ENCODE measurements around the gene SYT8. TPM values are rescaled to one million over a fixed set of nuclear protein-coding genes. Genes with fewer than 3 reads are reported as not detected.

Gene SYT8
- total RNA-seq, 2 experiments from 2014 or later = not detected

DNA sequence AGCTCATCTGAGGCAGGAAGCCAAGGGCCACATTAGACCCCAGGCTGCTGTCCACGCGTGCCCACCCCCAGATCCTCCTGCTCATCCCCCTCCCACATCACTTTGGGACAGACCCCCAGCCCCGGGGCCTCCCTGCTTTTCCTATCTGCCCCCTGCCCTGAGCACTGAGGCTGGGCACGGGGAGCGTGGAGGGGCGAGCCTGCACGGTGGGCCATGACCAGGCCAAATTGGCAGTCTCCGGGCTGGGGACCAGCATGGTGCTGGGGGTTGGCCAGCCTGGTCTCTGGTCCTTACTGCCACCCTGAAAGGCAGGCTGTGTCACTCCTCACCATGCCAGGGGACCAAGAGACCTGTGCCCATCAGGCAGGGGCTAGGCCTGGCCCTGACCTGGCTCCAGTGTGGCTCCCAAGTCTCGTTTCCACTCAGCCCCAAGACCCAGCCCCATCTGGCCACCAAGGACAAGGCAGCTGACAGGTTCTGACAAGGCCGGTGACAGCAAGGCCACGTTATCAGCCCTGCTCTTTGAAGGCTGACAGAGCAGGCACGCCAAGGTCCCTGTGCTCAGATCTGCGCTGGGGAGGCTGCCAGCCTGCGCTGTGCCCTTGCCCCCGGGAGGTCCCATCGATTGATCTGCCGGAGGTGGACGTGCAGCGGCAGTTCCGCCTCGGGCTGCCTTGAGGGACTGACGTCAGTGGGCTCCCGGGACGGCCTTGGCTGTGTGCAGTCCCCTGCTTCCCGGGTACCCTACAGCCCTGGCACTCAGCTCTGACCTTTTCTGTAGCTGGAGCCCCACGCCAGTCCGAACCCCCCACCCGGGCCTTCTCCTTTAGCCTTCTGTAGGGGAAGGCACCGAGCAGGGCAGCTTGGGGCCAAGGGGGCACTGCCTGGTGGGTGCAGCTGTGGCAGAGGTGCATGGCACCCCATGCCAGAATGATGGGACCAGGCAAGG is 7.6 kb downstream of the SYT8 start:
- peak overlapping the region; percentile 23 for H3K27ac Mint-ChIP-seq
- intact Hi-C loops (cut with micrococcal nuclease) = no loop called here
- H3K27me3 Mint-ChIP-seq = no peaks in the 10 kb centered on the region
- H3K4me1 Mint-ChIP-seq (ENCODE audit: low read depth) = peaks cover 38% of the 10 kb centered on the region
- no peaks in the 10 kb centered on the region for H3K9me3 Mint-ChIP-seq
- no peak for DNase-seq
- ChIA-PET CTCF (interaction anchor here (1.3 to 2.1 kb wide), 4 partner anchors 10 to 148 kb away, joined by 3 to 7 read pairs (median 4); no protein-coding TSS in a partner anchor), POLR2A (interaction anchor here (1.3 kb wide), 1 partner anchor 9 kb away, joined by 3 read pairs; no protein-coding TSS in a partner anchor)
- no peak overlapping the region for H3K4me3 Mint-ChIP-seq
- no peaks in the 10 kb centered on the region for H3K36me3 Mint-ChIP-seq

DNA sequence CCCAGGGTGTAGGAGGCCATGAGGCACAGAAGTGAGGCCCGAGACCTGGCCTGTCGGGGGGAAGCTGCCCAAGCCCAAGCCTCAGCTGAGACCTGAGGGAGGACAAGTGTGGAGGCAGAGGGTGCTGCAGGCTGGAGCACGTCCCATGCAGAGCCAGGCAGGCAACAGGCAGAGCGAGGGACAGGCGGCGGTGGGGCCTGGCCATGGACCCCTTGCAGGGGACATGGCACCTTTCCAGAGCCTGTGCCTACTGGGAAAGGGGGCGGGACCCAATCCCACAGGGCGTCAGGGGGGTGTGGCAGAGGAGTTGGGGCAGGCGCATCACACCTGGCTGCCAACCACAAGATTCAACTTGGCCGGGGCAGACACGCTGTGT is 8.3 kb downstream of the SYT8 start:
- H3K4me1 Mint-ChIP-seq (ENCODE audit: low read depth) = peaks cover 38% of the 10 kb centered on the region
- no peak for DNase-seq
- ChIA-PET POLR2A (no interaction called here), CTCF (interaction anchor here (1.3 to 1.5 kb wide), 3 partner anchors 11 to 149 kb away, joined by 3 to 4 read pairs (median 3); no protein-coding TSS in a partner anchor)
- H3K4me3 Mint-ChIP-seq = no peak overlapping the region
- no peaks in the 10 kb centered on the region for H3K9me3 Mint-ChIP-seq
- no peaks in the 10 kb centered on the region for H3K27me3 Mint-ChIP-seq
- peak overlapping the region; percentile 19 for H3K27ac Mint-ChIP-seq
- intact Hi-C loops (cut with micrococcal nuclease) = no loop called here
- no peaks in the 10 kb centered on the region for H3K36me3 Mint-ChIP-seq

DNA sequence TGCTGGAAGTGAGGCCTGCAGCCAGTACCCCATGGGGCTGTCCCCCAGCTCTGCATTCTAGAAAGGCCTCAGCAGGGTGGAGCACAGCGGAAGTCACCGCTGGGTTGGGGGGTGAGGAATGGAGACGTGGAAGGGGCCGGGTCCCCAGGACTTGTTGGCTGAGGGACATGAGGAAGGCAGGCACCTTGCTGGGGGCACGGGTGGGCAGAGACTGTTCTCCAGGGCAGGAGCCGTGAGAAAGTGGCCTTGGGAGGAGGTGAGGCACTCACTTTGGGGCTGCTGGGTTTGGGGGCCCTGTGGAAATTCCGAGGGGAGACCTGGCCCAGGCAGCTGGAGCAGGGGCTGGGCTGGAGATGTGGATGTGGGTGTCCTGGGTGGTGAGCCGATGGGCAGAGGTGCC is 9.0 kb downstream of the SYT8 start:
- DNase-seq = no peak
- H3K9me3 Mint-ChIP-seq = no peaks in the 10 kb centered on the region
- CTCF ChIA-PET = interaction anchor here (1.3 to 1.5 kb wide), 3 partner anchors 11 to 150 kb away, joined by 3 to 4 read pairs (median 3); no protein-coding TSS in a partner anchor
- no peak overlapping the region for H3K4me3 Mint-ChIP-seq
- no peaks in the 10 kb centered on the region for H3K27me3 Mint-ChIP-seq
- H3K4me1 Mint-ChIP-seq (ENCODE audit: low read depth) = peaks cover 41% of the 10 kb centered on the region
- POLR2A ChIA-PET = no interaction called here
- H3K27ac Mint-ChIP-seq = no peak overlapping the region
- intact Hi-C loops (cut with micrococcal nuclease) = loop anchor here (1.0 to 2.0 kb wide), 2 partner anchors 10 to 45 kb away; partner anchors contain the start of gene LSP1
- H3K36me3 Mint-ChIP-seq = no peaks in the 10 kb centered on the region

DNA sequence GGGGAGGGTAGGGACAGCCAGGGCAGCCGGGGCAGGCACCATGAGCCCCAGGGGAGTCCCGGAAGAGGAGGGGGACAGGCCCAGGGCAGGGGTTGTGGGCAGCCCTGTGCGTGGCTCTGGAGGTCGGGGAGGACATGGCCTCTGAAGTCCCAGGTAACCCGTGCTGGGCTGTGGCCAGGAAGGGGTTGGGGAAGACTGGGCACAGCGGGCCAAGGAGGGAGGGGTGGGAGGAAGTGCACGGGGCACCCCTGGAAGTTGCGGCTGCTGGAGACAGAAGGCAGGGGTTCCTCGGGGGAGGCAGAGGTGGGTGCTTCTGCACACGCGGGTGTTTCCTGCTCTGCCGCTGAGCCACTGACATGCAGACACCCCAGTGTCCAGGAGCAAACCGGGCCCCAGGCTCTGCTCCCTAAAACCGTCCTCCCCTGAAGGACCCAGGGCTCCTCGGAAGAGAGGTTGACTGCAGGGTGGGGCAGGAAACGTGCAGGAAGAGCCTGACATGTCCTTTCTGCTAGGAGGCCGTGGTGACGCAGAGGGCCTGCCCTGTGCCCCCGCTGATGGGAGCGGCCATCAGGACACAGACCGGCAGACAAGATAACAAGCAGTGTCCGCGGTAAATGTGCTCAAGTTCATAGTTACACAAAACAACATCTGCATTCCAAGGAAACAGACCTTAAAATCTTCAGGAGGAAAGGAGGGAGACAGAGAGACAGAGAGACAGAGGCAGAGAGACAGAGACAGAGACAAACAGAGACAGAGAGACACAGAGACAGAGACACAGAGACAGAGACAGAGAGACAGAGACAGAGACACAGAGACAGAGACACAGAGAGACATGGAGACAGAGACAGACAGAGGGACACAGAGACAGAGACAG is 9.7 kb downstream of the SYT8 start:
- peak overlapping the region; percentile 77 for H3K27ac Mint-ChIP-seq
- ChIA-PET CTCF (interaction anchor here (1.5 kb wide), 1 partner anchor 150 kb away, joined by 4 read pairs; no protein-coding TSS in a partner anchor), POLR2A (no interaction called here)
- H3K4me3 Mint-ChIP-seq = peak overlapping the region; percentile 67
- peak; percentile 77 for DNase-seq
- intact Hi-C loops (cut with micrococcal nuclease) = loop anchor here (1.0 to 2.0 kb wide), 2 partner anchors 9 to 44 kb away; partner anchors contain the start of gene LSP1
- no peaks in the 10 kb centered on the region for H3K36me3 Mint-ChIP-seq
- H3K4me1 Mint-ChIP-seq (ENCODE audit: low read depth) = peaks cover 47% of the 10 kb centered on the region
- no peaks in the 10 kb centered on the region for H3K27me3 Mint-ChIP-seq
- H3K9me3 Mint-ChIP-seq = no peaks in the 10 kb centered on the region

DNA sequence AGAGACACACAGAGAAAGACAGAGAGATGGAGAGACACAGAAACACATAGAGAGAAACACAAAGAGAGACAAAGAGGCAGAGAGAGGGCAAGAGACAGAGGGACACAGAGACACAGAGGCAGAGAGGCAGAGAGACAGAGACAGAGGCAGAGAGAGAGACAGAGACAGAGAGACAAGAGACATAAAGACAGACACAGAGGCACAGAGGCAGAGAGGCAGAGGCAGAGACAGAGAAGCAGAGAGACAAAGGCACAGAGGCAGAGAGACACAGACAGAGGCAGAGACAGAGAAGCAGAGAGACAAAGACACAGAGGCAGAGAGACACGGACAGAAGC is 10.3 kb downstream of the SYT8 start:
- H3K27ac Mint-ChIP-seq = peak overlapping the region; percentile 77
- H3K36me3 Mint-ChIP-seq = no peaks in the 10 kb centered on the region
- intact Hi-C loops (cut with micrococcal nuclease) = loop anchor here (2.0 kb wide), 1 partner anchor 44 kb away; no protein-coding TSS in a partner anchor
- H3K4me1 Mint-ChIP-seq (ENCODE audit: low read depth) = peaks cover 49% of the 10 kb centered on the region
- no peak for DNase-seq
- no peaks in the 10 kb centered on the region for H3K27me3 Mint-ChIP-seq
- CTCF ChIA-PET = interaction anchor here (3.4 kb wide), 1 partner anchor 37 kb away, joined by 12 read pairs; no protein-coding TSS in a partner anchor
- H3K4me3 Mint-ChIP-seq = peak overlapping the region; percentile 67
- H3K9me3 Mint-ChIP-seq = no peaks in the 10 kb centered on the region
- POLR2A ChIA-PET = interaction anchor here (1.3 kb wide), 1 partner anchor 10 kb away, joined by 6 read pairs; no protein-coding TSS in a partner anchor

DNA sequence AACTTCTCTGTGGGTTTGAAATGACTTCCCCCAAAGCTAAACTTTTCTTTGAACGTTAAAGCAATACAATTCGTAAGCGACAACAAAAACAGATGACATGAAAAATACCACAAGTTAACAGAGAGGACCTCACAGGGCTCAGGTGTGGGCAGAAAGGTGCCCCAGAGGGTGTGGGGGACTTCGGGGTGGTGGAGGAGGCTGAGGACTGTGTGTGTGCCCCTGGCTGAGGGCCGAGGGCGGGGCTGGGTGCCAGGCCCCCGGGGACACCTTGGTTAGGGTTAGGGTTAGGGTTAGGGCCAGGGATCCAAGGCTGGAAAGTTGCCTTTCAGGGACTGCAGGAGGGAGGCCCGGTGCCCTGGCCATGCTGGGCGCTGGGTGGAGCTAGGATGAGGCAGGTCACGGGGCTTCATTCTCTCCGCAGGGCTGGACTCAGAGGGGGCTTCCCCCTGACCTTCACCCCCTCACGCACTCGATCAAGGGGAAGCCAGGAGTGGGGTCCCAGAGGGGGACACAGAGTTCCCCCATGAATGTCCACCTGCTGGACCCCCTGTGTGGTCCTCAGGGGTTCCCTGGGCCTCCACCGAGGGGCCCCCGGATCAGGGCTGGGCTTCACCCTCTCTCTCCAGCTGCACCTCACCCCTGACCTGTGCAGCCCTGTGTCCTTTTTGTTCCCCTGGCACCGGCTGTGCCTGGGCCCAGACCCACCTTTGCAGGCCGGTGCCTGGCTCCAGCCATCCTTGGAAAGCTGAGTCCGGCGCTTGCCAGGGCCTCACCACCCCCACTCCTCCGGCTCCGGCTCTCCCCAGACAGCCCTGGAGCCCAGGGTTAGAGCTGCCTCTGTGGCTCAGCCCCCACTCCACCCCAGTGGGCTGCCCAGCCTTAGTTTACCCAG is 11.0 kb downstream of the SYT8 start:
- Mint-ChIP-seq H3K9me3 (no peaks in the 10 kb centered on the region), H3K27me3 (no peaks in the 10 kb centered on the region), H3K36me3 (no peaks in the 10 kb centered on the region), H3K4me3 (no peak overlapping the region), H3K27ac (peak overlapping the region; percentile 77), H3K4me1 (ENCODE audit: low read depth) (peaks cover 55% of the 10 kb centered on the region)
- intact Hi-C loops (cut with micrococcal nuclease) = loop anchor here (2.0 kb wide), 1 partner anchor 43 kb away; no protein-coding TSS in a partner anchor
- peak; percentile 30 for DNase-seq
- POLR2A ChIA-PET = interaction anchor here (1.3 kb wide), 1 partner anchor 9 kb away, joined by 6 read pairs; no protein-coding TSS in a partner anchor
- CTCF ChIA-PET = interaction anchor here (1.3 to 3.4 kb wide), 4 partner anchors 37 to 306 kb away, joined by 4 to 12 read pairs (median 8); no protein-coding TSS in a partner anchor

DNA sequence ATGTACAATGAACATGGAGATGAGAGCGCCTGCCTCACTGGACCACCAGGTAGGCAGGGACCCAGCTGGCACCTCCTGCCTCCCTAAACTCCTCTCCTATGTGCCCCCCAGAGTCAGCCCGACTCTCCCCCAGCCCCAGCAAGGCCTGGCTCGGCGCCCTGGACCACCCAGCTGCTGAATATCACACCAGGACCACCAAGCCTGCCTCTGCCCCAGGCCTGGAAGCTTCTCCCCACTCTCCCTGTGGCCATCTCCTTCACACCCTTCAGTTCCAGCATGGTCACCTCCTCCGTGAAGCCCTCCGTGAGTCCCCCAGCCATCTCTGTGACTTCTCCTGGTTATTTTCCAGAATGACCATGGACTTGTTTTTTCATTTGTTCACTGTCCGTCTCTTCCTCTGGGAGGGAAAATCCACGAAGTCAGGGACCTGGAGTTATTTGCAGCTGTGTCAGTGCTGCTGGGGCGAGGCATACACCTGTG is 11.7 kb downstream of the SYT8 start:
- ChIA-PET CTCF (interaction anchor here (1.3 to 3.4 kb wide), 5 partner anchors 36 to 305 kb away, joined by 4 to 12 read pairs (median 8); no protein-coding TSS in a partner anchor), POLR2A (no interaction called here)
- intact Hi-C loops (cut with micrococcal nuclease) = no loop called here
- Mint-ChIP-seq H3K27ac (peak overlapping the region; percentile 44), H3K27me3 (no peaks in the 10 kb centered on the region), H3K36me3 (no peaks in the 10 kb centered on the region), H3K4me1 (ENCODE audit: low read depth) (peaks cover 62% of the 10 kb centered on the region), H3K9me3 (no peaks in the 10 kb centered on the region), H3K4me3 (no peak overlapping the region)
- DNase-seq = no peak

DNA sequence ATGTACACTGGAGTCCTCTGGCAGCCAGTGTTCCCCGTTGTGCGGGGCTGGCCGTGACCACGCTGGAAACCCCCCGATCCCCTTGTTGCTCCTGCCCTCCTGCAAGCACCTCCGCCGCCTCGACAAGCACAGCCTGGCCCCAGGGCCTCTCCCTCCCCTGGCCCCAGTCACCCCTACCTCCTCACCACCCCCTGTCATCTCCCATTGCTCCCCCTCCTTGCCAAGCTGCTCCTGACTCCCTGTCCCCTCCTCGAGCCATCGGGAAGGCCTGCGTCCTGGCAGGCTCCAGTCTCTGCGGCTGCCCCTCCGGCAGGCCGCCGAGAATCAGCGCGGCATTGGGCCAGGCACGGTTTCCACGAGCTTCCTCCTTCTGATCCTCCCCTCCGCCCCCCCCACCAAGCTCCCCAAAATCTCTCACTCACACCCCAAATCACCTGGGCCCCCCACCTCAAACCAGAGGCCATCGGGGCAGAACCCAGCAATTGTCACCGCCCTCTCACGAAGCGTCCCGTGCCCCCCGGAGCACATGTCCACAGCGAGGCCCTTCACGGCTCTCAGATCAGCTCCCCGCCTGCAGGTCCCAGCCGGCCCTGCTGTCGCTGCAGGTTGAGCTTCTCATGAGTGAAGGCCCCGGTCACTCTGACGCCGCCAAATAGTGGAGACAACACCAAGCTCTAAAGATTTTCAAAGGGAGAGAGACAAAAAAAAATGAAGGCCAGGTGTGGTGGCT is 12.4 kb downstream of the SYT8 start:
- H3K9me3 Mint-ChIP-seq = no peaks in the 10 kb centered on the region
- H3K27ac Mint-ChIP-seq = peak overlapping the region; percentile 44

DNA sequence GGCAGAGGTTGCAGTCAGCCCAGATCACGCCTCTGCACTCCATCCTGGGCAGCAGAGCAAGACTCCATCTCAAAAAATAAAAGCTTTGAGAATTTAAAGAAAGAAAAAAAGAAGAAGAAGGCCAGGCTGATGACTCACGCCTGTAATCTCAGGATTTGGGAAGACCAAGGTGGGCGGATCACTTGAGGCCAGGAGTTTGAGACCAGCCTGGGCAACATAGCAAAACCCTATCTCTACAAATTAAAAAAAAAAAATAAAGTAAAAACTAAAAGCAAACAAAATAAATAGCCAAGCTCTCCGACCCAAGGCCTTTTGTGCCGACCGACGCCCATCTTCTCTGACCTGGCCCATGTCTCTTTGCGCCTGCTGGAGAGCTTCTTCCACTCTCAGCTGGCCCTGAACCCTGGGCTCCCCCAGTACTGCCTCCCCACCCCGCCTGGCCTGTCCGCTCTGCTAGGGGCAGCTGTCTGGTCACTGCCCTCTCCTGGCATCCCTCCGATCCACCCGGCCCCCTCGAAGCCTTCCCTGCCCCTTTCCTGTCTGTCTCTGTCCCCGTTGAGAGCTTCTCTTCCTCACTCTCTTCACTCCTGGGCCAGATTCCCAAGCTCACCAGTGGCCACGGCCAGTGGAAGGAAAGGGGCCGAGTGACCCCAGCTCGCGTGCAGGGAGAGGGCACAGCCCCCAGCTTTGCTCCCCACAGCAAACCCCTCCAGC is 13.3 kb downstream of the SYT8 start:
- H3K4me3 Mint-ChIP-seq = no peak overlapping the region
- H3K4me1 Mint-ChIP-seq (ENCODE audit: low read depth) = peaks cover 78% of the 10 kb centered on the region
- no peaks in the 10 kb centered on the region for H3K27me3 Mint-ChIP-seq
- H3K27ac Mint-ChIP-seq = peak overlapping the region; percentile 31
- no peak for DNase-seq
- CTCF ChIA-PET = interaction anchor here (0.6 to 3.4 kb wide), 4 partner anchors 15 to 152 kb away, joined by 3 to 12 read pairs (median 8); no protein-coding TSS in a partner anchor
- H3K36me3 Mint-ChIP-seq = peaks cover 2% of the 10 kb centered on the region
- POLR2A ChIA-PET = no interaction called here
- intact Hi-C loops (cut with micrococcal nuclease) = no loop called here
- H3K9me3 Mint-ChIP-seq = no peaks in the 10 kb centered on the region

More for the DNA sequence above, 12.4 kb downstream of the SYT8 start:
- POLR2A ChIA-PET = no interaction called here
- DNase-seq = no peak
- H3K36me3 Mint-ChIP-seq = no peaks in the 10 kb centered on the region
- intact Hi-C loops (cut with micrococcal nuclease) = no loop called here
- no peak overlapping the region for H3K4me3 Mint-ChIP-seq
- H3K27me3 Mint-ChIP-seq = no peaks in the 10 kb centered on the region
- CTCF ChIA-PET = interaction anchor here (1.5 to 3.4 kb wide), 5 partner anchors 14 to 305 kb away, joined by 5 to 12 read pairs (median 8); no protein-coding TSS in a partner anchor
- peaks cover 69% of the 10 kb centered on the region for H3K4me1 Mint-ChIP-seq (ENCODE audit: low read depth)
